K562 (cell line): ENCODE results near the gene DNMT1. TPM values are rescaled to one million over a fixed set of nuclear protein-coding genes. Genes with fewer than 3 reads are reported as not detected.

Experiments used
- ARID2 ChIP-seq: fragments of 450-650 bp; IDR thresholded peaks from 2 replicates; pipeline ENCODE4 v1.6.1; 2017; ENCODE audit warnings: antibody characterized with exemption, mild to moderate bottlenecking
- BACH1 ChIP-seq: fragments of 200-800 bp; sonication (Bioruptor generic); IDR thresholded peaks from 2 replicates; pipeline ENCODE4 v1.6.1; 2016; ENCODE audit warnings: missing genetic modification characterization, missing compliant biosample characterization
- DIDO1 ChIP-seq: fragments of 450-650 bp; IDR thresholded peaks from 2 replicates; pipeline ENCODE4 v1.6.1; 2016; ENCODE audit warnings: low read depth, missing biosample characterization, missing genetic modification characterization
- FOXO4 ChIP-seq: fragments of 450-650 bp; formaldehyde crosslinking; IDR thresholded peaks from 2 replicates; pipeline ENCODE4 v1.4.0; 2020; ENCODE audit warnings: mild to moderate bottlenecking, moderate library complexity
- HMG20A ChIP-seq: fragments of 450-650 bp; formaldehyde crosslinking; conservative IDR thresholded peaks from 2 replicates; pipeline ENCODE4 v1.4.0; 2020; ENCODE audit warnings: mild to moderate bottlenecking, mixed read lengths
- KDM4B ChIP-seq, 2 experiments: fragments of 450-650 bp in 1 of 2; sonication (generic) in 1 of 2; IDR thresholded peaks; 2 replicates each; pipeline ENCODE4 v1.6.1; 2016 to 2017; ENCODE audit warnings: borderline replicate concordance in 2 of 2, antibody characterized with exemption in 1 of 2, low read depth in 1 of 2, mild to moderate bottlenecking in 1 of 2
- MAFK ChIP-seq: IDR thresholded peaks from 2 replicates; pipeline ENCODE4 v1.6.1; 2011; ENCODE audit warnings: low read length, improper control_type of control experiment
- MXD1 ChIP-seq: fragments of 250-450 bp; sonication (Bioruptor Pico); IDR thresholded peaks from 2 replicates; pipeline ENCODE4 v1.8.0; 2021; ENCODE audit warnings: borderline replicate concordance, mild to moderate bottlenecking, moderate library complexity; ENCODE audit not compliant: poor library complexity, severe bottlenecking
- NBN ChIP-seq: fragments of 450-650 bp; IDR thresholded peaks from 2 replicates; pipeline ENCODE4 v1.6.1; 2016; ENCODE audit warnings: low read depth, mild to moderate bottlenecking
- NCOA4 ChIP-seq: fragments of 450-650 bp; IDR thresholded peaks from 2 replicates; pipeline ENCODE4 v1.6.1; 2018; ENCODE audit warnings: mild to moderate bottlenecking; ENCODE audit not compliant: partially characterized antibody
- NFE2L1 ChIP-seq: fragments of 450-650 bp; IDR thresholded peaks from 2 replicates; pipeline ENCODE4 v1.6.1; 2016; ENCODE audit warnings: missing genetic modification characterization, low read depth, mild to moderate bottlenecking, missing compliant biosample characterization, moderate library complexity, borderline replicate concordance
- NR0B1 ChIP-seq: fragments of 450-650 bp; IDR thresholded peaks from one replicate; pipeline ENCODE4 v1.6.1; 2018; ENCODE audit warnings: mild to moderate bottlenecking, moderate library complexity; ENCODE audit not compliant: partially characterized antibody
- POLR2G ChIP-seq: fragments of 200-400 bp; formaldehyde crosslinking; IDR thresholded peaks from 2 replicates; pipeline ENCODE4 v1.6.1; 2017; ENCODE audit warnings: low read depth, mild to moderate bottlenecking, antibody characterized with exemption, low read length, moderate library complexity
- RBM15 ChIP-seq: fragments of 200-400 bp; formaldehyde crosslinking; IDR thresholded peaks from 2 replicates; pipeline ENCODE4 v1.6.1; 2018; ENCODE audit warnings: mild to moderate bottlenecking, low read length, moderate library complexity; ENCODE audit not compliant: insufficient read depth
- RBM34 ChIP-seq: fragments of 200-400 bp; formaldehyde crosslinking; IDR thresholded peaks from 2 replicates; pipeline ENCODE4 v1.6.1; 2018; ENCODE audit warnings: low read length, borderline replicate concordance; ENCODE audit not compliant: insufficient read depth
- SLC30A9 ChIP-seq: fragments of 250-450 bp; sonication (Bioruptor Pico); IDR thresholded peaks from 2 replicates; pipeline ENCODE4 v1.8.0; 2022; ENCODE audit warnings: mild to moderate bottlenecking, moderate library complexity
- SMAD4 ChIP-seq: fragments of 250-450 bp; sonication (Bioruptor Pico); conservative IDR thresholded peaks from 2 replicates; pipeline ENCODE4 v1.8.0; 2021; ENCODE audit warnings: inconsistent platforms, mild to moderate bottlenecking, moderate library complexity
- SRSF9 ChIP-seq: fragments of 200-400 bp; formaldehyde crosslinking; IDR thresholded peaks from 2 replicates; pipeline ENCODE4 v1.6.1; 2017; ENCODE audit warnings: low read depth, low read length, borderline replicate concordance
- TAF1 ChIP-seq: IDR thresholded peaks from 2 replicates; pipeline ENCODE4 v1.6.1; 2011; ENCODE audit warnings: mild to moderate bottlenecking, low read length, moderate library complexity; ENCODE audit not compliant: insufficient read depth, control insufficient read depth, severe bottlenecking; ENCODE audit errors: extremely low read depth
- TBL1XR1 ChIP-seq, 2 experiments: IDR thresholded peaks; 2 replicates each; pipeline ENCODE4 v1.6.1; 2012; ENCODE audit warnings: improper control_type of control experiment in 2 of 2, low read length in 2 of 2, mild to moderate bottlenecking in 1 of 2
- THRA ChIP-seq: fragments of 450-650 bp; IDR thresholded peaks from 2 replicates; pipeline ENCODE4 v1.6.1; 2017; ENCODE audit warnings: mild to moderate bottlenecking, moderate library complexity
- WHSC1 ChIP-seq: IDR thresholded peaks from one replicate; pipeline ENCODE4 v1.6.1; 2012; ENCODE audit warnings: low read length, control low read depth, inconsistent platforms
- ZNF23 ChIP-seq: fragments of 250-450 bp; sonication (Bioruptor Pico); IDR thresholded peaks from 2 replicates; pipeline ENCODE4 v1.4.0; 2020; ENCODE audit warnings: mild to moderate bottlenecking
- polyA plus RNA-seq, 8 experiments: library from polyadenylated mRNA; depleted of rRNA in 4 of 8; stranded (reverse) in 5 of 8; unstranded in 3 of 8; fragments of >200 nt; fragmentation: Nextera tagmentation in 2 of 8; fragmentation: Illumina TruSeq in 1 of 8; extraction: Ambion mirVana in 2 of 8; extraction: Trizol in 1 of 8; gene quantifications; 2 replicates each; pipeline versions ENCODE4 v1.2.1 to v1.2.3, GENCODE V29; 2011 to 2014; ENCODE audit warnings: inconsistent platforms in 1 of 8, missing spikeins in 1 of 8
- total RNA-seq, 7 experiments: library from RNA; depleted of rRNA in 6 of 7; stranded (reverse); fragments of >200 nt in 6 of 7; fragmentation: Illumina TruSeq in 2 of 7; extraction: Trizol in 2 of 7; gene quantifications; 2 replicates each; pipeline versions ENCODE4 v1.2.1 to v1.2.3, GENCODE V29; 2011 to 2021; ENCODE audit warnings: low replicate concordance in 1 of 7

Gene DNMT1
- total and polyA plus RNA-seq, 9 of the 15 experiments (the other 6 are each of a cell fraction or from before 2014, with no cell fraction given), result 80.1 to 271 (median 121) TPM

GRCh38 chr19:10104665-10105508, 89.9 kb downstream of the DNMT1 start (continued):
- no peak for TF ChIP-seq RBM15
- TF ChIP-seq HMG20A (CRISPR knock-in tag), result no peak
- no peak for TF ChIP-seq FOXO4
- 0 out of 2 replicates have a peak, but pooled peaks have one; percentile 8 for TF ChIP-seq NBN
- TF ChIP-seq BACH1 (tag), result no peak
- no peak for TF ChIP-seq SLC30A9 (CRISPR knock-in tag)
- no peak for TF ChIP-seq NFE2L1 (tag)
- no peak for TF ChIP-seq WHSC1
- TF ChIP-seq POLR2G, result peak; percentile 39
- TF ChIP-seq SRSF9, result no peak
- no peak for TF ChIP-seq RBM34
- TF ChIP-seq ZNF23 (CRISPR knock-in tag), result no peak
- no peak for TF ChIP-seq NR0B1
- no peak for TF ChIP-seq THRA
- peak; percentile 12 for TF ChIP-seq TAF1
- TF ChIP-seq TBL1XR1 (IDR thresholded peaks at IDR 0.05; ENCODE audit: low read length in 2 of 2), result no peak
- no peak for TF ChIP-seq DIDO1 (tag)
- TF ChIP-seq SMAD4 (CRISPR knock-in tag), result 0 out of 2 replicates have a peak, but pooled peaks have one; percentile 14
- no peak for TF ChIP-seq KDM4B (IDR thresholded peaks at IDR 0.05; ENCODE audit: borderline replicate concordance in 2 of 2, low read depth in 1 of 2)
- no peak for TF ChIP-seq MAFK
- no peak for TF ChIP-seq NCOA4
- no peak for TF ChIP-seq ARID2
- TF ChIP-seq MXD1, result no peak
